Measurements from ENCODE around the gene TBX2.

Gene TBX2

DNA sequence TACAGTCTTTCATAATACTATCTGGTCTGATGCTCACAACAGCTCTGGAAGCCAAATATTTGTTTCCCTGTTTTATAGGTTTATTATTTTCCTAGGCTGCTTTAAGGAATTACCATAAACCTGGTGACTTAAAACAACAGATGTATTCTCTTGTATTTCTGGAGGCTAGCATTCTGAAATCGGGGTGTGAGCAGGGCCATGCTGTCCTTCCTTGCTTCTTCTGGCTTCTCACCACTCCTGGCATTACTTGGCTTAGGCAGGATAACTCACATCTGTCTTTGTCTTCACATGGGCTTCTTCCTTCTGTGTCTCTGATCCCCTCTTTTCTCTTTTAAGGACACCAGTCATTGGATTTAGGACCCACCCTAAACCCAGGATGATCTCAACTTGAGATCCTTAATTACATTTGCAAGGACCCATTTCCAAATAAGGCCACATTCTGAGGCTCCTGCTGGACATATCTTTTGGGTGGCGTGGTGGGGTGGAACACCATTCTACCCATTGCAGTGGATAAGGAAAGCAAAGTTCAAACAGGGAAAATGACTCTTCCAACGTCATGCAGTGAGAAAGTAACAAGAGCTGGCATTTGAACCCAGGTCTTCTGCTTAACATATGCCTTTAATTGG lies 39.2 kb upstream of the TBX2 start:
- no peak overlapping the region for H3K9ac ChIP-seq (ENCODE audit: low read length)
- H3K27ac ChIP-seq (ENCODE audit: low read depth, low read length, poor library complexity, severe bottlenecking), result no peak overlapping the region
- no peaks in the 10 kb centered on the region for H3F3A ChIP-seq (ENCODE audit: insufficient read depth, low read length)
- TF ChIP-seq, protein P1, sequence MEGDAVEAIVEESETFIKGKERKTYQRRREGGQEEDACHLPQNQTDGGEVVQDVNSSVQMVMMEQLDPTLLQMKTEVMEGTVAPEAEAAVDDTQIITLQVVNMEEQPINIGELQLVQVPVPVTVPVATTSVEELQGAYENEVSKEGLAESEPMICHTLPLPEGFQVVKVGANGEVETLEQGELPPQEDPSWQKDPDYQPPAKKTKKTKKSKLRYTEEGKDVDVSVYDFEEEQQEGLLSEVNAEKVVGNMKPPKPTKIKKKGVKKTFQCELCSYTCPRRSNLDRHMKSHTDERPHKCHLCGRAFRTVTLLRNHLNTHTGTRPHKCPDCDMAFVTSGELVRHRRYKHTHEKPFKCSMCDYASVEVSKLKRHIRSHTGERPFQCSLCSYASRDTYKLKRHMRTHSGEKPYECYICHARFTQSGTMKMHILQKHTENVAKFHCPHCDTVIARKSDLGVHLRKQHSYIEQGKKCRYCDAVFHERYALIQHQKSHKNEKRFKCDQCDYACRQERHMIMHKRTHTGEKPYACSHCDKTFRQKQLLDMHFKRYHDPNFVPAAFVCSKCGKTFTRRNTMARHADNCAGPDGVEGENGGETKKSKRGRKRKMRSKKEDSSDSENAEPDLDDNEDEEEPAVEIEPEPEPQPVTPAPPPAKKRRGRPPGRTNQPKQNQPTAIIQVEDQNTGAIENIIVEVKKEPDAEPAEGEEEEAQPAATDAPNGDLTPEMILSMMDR (IDR thresholded peaks at IDR 0.05; ENCODE audit: low read length), result no peak
- no peak for TF ChIP-seq EZH2 (IDR thresholded peaks at IDR 0.05; ENCODE audit: borderline replicate concordance, low read length)
- H3K9me2 ChIP-seq (ENCODE audit: low read depth, low read length), result no peaks in the 10 kb centered on the region
- H3K36me3 ChIP-seq (ENCODE audit: insufficient read depth, low read length), result no peaks in the 10 kb centered on the region
- H3K4me3 ChIP-seq (ENCODE audit: low read depth, low read length, poor library complexity, severe bottlenecking), result no peak overlapping the region
- no peaks in the 10 kb centered on the region for H3K79me2 ChIP-seq (ENCODE audit: insufficient read depth, low read length)
- H3K9me3 ChIP-seq (ENCODE audit: low read length), result no peaks in the 10 kb centered on the region
- no peak overlapping the region for H3K4me2 ChIP-seq (ENCODE audit: low read length)
- H3K4me1 ChIP-seq (ENCODE audit: insufficient read depth, low read length, severe bottlenecking), result no peaks in the 10 kb centered on the region
- H3K27me3 ChIP-seq (ENCODE audit: insufficient read depth, low read length), result no peaks in the 10 kb centered on the region
- H2AFZ ChIP-seq (ENCODE audit: low read length), result no peak overlapping the region
- H4K20me1 ChIP-seq (ENCODE audit: insufficient read depth, low read length), result no peaks in the 10 kb centered on the region

GRCh38 chr17:61361084-61361483 lies 38.6 kb upstream of the TBX2 start:
- Histone ChIP-seq H3K27ac (ENCODE audit: low read depth, low read length, poor library complexity, severe bottlenecking) (no peak overlapping the region), H3K9ac (ENCODE audit: low read length) (no peak overlapping the region), H3K27me3 (ENCODE audit: insufficient read depth, low read length) (no peaks in the 10 kb centered on the region), H3K4me3 (ENCODE audit: low read depth, low read length, poor library complexity, severe bottlenecking) (no peak overlapping the region), H3K4me2 (ENCODE audit: low read length) (no peak overlapping the region), H3K79me2 (ENCODE audit: insufficient read depth, low read length) (no peaks in the 10 kb centered on the region), H3F3A (ENCODE audit: insufficient read depth, low read length) (no peaks in the 10 kb centered on the region), H3K36me3 (ENCODE audit: insufficient read depth, low read length) (no peaks in the 10 kb centered on the region), H2AFZ (ENCODE audit: low read length) (no peak overlapping the region), H4K20me1 (ENCODE audit: insufficient read depth, low read length) (no peaks in the 10 kb centered on the region), H3K9me2 (ENCODE audit: low read depth, low read length) (no peaks in the 10 kb centered on the region), H3K4me1 (ENCODE audit: insufficient read depth, low read length, severe bottlenecking) (no peaks in the 10 kb centered on the region), H3K9me3 (ENCODE audit: low read length) (no peaks in the 10 kb centered on the region)
- TF ChIP-seq, protein P1 (IDR thresholded peaks at IDR 0.05; ENCODE audit: low read length), result no peak
- TF ChIP-seq EZH2 (IDR thresholded peaks at IDR 0.05; ENCODE audit: borderline replicate concordance, low read length), result no peak

DNA sequence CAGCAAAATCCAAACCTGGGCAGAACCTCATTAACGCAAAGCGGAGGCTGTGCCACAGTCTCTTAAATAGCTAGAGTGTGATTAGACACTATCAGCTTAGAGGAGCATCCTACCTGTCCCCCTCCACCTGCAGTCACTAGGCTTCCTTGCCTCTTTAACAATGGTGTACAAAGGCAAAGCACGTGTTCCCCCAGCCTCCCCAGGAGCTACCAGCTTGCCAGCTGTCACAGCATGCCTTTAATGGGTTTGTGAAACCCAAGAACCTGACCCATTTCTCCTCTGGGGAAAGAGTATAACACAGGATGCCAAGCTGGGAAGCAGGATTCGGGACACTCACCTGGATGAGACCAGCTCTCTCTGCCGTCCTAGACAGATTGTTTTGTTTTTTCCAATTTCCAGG lies 37.2 kb upstream of the TBX2 start:
- H3K4me2 ChIP-seq (ENCODE audit: low read length), result no peak overlapping the region
- H3K9me3 ChIP-seq (ENCODE audit: low read length), result no peaks in the 10 kb centered on the region
- no peaks in the 10 kb centered on the region for H3K4me1 ChIP-seq (ENCODE audit: insufficient read depth, low read length, severe bottlenecking)
- H3K9me2 ChIP-seq (ENCODE audit: low read depth, low read length), result no peaks in the 10 kb centered on the region
- H3K36me3 ChIP-seq (ENCODE audit: insufficient read depth, low read length), result no peaks in the 10 kb centered on the region
- no peaks in the 10 kb centered on the region for H3F3A ChIP-seq (ENCODE audit: insufficient read depth, low read length)
- no peaks in the 10 kb centered on the region for H3K79me2 ChIP-seq (ENCODE audit: insufficient read depth, low read length)
- TF ChIP-seq, protein P1 (IDR thresholded peaks at IDR 0.05; ENCODE audit: low read length), result no peak
- TF ChIP-seq EZH2 (IDR thresholded peaks at IDR 0.05; ENCODE audit: borderline replicate concordance, low read length), result no peak
- H3K9ac ChIP-seq (ENCODE audit: low read length), result no peak overlapping the region
- H3K4me3 ChIP-seq (ENCODE audit: low read depth, low read length, poor library complexity, severe bottlenecking), result no peak overlapping the region
- no peak overlapping the region for H2AFZ ChIP-seq (ENCODE audit: low read length)
- H3K27me3 ChIP-seq (ENCODE audit: insufficient read depth, low read length), result no peaks in the 10 kb centered on the region
- no peaks in the 10 kb centered on the region for H4K20me1 ChIP-seq (ENCODE audit: insufficient read depth, low read length)
- H3K27ac ChIP-seq (ENCODE audit: low read depth, low read length, poor library complexity, severe bottlenecking), result no peak overlapping the region

Data from OCI-LY1 (cell line).